ENCODE measurements around the gene USP34. TPM values are rescaled to one million over a fixed set of nuclear protein-coding genes. Genes with fewer than 3 reads are reported as not detected.
A peak's percentile ranks its signal among the peaks of the same experiment; 100 is the strongest.
"Not testable (repeated sequence)": the region's sequence is repeated elsewhere in the genome, so short reads cannot be mapped to it uniquely, and the experiment has no call there.

USP34 gene
- total and polyA plus RNA-seq, 2 of the 8 experiments (the other 6 are each of a cell fraction or from before 2014, with no cell fraction given): 56.7 to 91.7 TPM

GRCh38 chr2:61149074-61149473, 321.8 kb downstream of the USP34 start (continued):
- TF ChIP-seq FOSL1 (IDR thresholded peaks at IDR 0.05; ENCODE audit: insufficient read depth, low read depth, low read length) (no peak), TAF7 (optimal IDR thresholded peaks at IDR 0.05; ENCODE audit: borderline replicate concordance, low read depth, low read length) (no peak), CEBPB (IDR thresholded peaks at IDR 0.05; ENCODE audit: low read depth, low read length) (no peak), RNF2 (IDR thresholded peaks at IDR 0.05; ENCODE audit: borderline replicate concordance, low read depth, low read length, missing control alignments, poor library complexity, severe bottlenecking) (no peak), ASH2L (IDR thresholded peaks at IDR 0.05; ENCODE audit: low read length) (no peak), POU5F1 (IDR thresholded peaks at IDR 0.05; ENCODE audit: low read depth, low read length) (no peak)

DNA sequence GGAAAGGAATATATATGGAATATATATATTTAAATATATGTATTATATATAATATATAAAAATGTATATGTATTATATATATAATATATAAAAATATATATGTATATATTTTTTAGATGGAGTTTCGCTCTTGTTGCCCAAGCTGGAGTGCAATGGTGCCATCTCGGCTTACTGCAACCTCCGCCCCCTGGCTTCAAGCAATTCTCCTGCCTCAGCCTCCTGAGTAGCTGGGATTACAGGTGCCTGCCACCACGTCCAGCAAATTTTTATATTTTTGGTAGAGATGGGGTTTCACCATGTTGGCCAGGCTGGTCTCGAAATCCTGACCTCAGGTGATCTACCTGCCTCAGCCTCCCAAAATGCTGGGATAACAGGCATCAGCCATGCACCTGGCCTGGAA, 322.8 kb downstream of the USP34 start:
- H3K9me3 ChIP-seq (ENCODE audit: insufficient read depth in 2 of 2, low read depth in 1 of 2, low read length in 1 of 2); H3K4ac ChIP-seq (replicated peaks; ENCODE audit: insufficient read length, low read depth, low read length); H3K27ac ChIP-seq (ENCODE audit: low read depth, low read length); H3K14ac ChIP-seq (ENCODE audit: insufficient read length); CTCF ChIA-PET (ENCODE audit: partially characterized antibody); H2BK5ac ChIP-seq (ENCODE audit: low read depth, low read length); H2BK15ac ChIP-seq (ENCODE audit: low read length); H4K20me1 ChIP-seq (replicated peaks in 1 of 2; ENCODE audit: control insufficient read depth in 1 of 2, insufficient read depth in 2 of 2, low read length in 2 of 2); H3K18ac ChIP-seq (ENCODE audit: extremely low read depth, low read length); H3K9ac ChIP-seq (replicated peaks in 1 of 4; ENCODE audit: extremely low read depth in 1 of 4, low read depth in 3 of 4, low read length in 3 of 4); H3K4me1 ChIP-seq (replicated peaks in 1 of 4; ENCODE audit: control insufficient read depth in 3 of 4, insufficient read depth in 4 of 4, low read length in 3 of 4); H3K56ac ChIP-seq (replicated peaks; ENCODE audit: insufficient read length, low read depth, low read length); H3K79me2 ChIP-seq (ENCODE audit: control insufficient read depth in 1 of 2, insufficient read depth in 2 of 2, low read length in 2 of 2); H3K36me3 ChIP-seq (ENCODE audit: control insufficient read depth in 2 of 4, insufficient read depth in 4 of 4, low read length in 3 of 4); H2BK120ac ChIP-seq (replicated peaks; ENCODE audit: low read depth, low read length); H3K4me2 ChIP-seq (ENCODE audit: insufficient read depth in 1 of 2, low read depth in 2 of 2, low read length in 2 of 2); FAIRE-seq; H3K79me1 ChIP-seq (ENCODE audit: low read depth, low read length); H3K4me3 ChIP-seq (ENCODE audit: extremely low read depth in 1 of 4, insufficient read depth in 2 of 4, low read depth in 3 of 4, low read length in 4 of 4); H3K23ac ChIP-seq (ENCODE audit: insufficient read length); H3K27me3 ChIP-seq (replicated peaks in 1 of 4; ENCODE audit: control insufficient read depth in 3 of 4, extremely low read depth in 1 of 4, insufficient read depth in 3 of 4, low read length in 3 of 4); H4K5ac ChIP-seq (ENCODE audit: insufficient read length, low read depth, low read length); H2BK20ac ChIP-seq (ENCODE audit: low read length); H2AFZ ChIP-seq (ENCODE audit: low read length); H2BK12ac ChIP-seq (ENCODE audit: low read depth, low read length); H4K8ac ChIP-seq (ENCODE audit: extremely low read depth, insufficient read depth, low read length); H3K23me2 ChIP-seq (ENCODE audit: low read depth, low read length); H2AK5ac ChIP-seq (ENCODE audit: low read depth, low read length); H4K91ac ChIP-seq (replicated peaks; ENCODE audit: insufficient read length, low read length): not testable (repeated sequence)
- POLR2A ChIA-PET (ENCODE audit: partially characterized antibody): interaction anchor here (0.6 kb wide), 1 partner anchor 14 kb away, joined by 3 read pairs; no protein-coding TSS in a partner anchor
- 91% methylated on average over 5 of the region's 5 CpGs; no CpG with 5 or more reads in 1 of the 2 experiments for WGBS, 2 experiments (ENCODE audit: extremely low coverage in 1 of 2, insufficient coverage in 1 of 2, insufficient read length in 1 of 2, insufficient replicate concordance in 2 of 2, low coverage in 1 of 2, low lambda C conversion rate in 2 of 2, missing lambda C conversion rate in 1 of 2)
- DNase-seq (ENCODE audit: low read depth in 1 of 2, low spot score in 2 of 2): peak in 1 of 2 experiments; percentile 4

Data from H1 (cell line).